NCI-H226 (cell line): Measurements from ENCODE around the gene CYP1A1.

Source experiments
- DNase-seq: peaks from one replicate; pipeline ENCODE4 v3.0.0-alpha.2; 2015

CYP1A1 gene

DNA sequence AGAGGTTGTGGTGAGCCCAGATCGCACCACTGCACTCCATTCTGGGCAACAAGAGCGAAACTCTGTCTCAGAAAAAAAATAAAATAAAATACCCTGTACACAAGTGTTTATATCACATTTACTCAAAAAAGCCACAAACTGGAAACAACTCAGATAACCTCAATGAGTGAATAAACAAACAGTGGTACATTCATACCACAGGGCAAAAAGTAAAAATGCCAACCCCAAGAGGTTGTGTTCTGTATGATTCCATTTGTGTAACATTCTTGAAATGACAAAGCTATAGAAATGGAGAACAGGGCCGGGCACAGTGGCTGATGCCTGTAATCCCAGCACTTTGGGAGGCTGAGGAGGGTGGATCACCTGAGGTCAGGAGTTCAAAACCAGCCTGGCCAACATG, 42.4 kb downstream of the CYP1A1 start:
- no peak for DNase-seq

DNA sequence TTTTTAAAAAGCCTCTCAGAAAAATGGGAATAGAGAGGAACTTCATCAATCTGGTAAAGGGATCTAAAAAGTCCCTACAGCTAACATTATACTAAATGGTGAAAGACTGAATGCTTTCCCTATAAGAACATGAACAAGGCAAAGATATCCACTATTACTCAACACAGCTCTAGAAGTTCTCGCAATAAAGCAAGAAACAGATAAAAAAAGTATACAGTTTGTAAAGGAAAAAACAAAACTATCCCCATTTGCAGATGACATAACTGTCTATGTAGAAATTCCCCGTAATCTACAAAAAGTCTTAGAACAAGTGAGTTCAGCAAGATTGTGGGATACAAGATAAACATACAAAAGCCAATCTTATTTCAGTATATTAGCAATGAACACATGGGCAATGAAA, 44.9 kb downstream of the CYP1A1 start:
- no peak for DNase-seq

DNA sequence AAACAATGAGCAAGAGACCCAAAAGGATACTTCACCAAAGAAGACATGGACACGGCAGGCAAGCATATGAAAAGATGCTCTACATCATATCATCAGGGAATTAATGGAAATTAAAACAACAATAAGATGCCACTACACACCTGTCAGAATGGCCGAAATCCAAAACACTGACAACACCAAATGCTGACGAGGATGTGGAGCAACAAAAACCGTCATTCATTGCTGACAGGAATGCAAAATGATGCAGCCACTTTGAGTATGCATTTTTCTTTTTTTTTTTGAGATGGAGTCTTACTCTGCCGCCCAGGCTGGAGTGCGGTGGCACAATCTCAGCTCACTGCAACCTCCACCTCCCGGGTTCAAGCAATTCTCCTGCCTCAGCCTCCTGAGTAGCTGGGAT, 48.5 kb downstream of the CYP1A1 start:
- DNase-seq, result no peak

DNA sequence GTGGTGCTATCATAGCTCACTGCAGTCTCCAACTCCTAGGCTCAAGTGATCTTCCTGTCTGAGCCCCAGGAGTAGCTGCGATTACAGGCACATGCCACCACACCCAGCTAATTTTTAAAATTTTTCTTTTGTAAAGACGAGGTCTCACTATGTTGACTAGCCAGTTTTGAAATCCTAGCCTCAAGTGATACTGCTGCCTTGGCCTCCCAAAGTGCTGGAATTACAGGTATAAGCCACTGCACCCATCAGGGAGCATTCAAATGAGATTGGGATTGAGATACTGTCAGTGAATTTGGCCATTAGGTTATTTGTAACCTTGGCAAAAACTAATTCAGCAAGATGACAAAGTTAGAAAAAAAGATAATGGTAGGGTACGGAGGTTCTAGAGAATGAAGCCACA, 51.2 kb downstream of the CYP1A1 start:
- DNase-seq, result no peak

DNA sequence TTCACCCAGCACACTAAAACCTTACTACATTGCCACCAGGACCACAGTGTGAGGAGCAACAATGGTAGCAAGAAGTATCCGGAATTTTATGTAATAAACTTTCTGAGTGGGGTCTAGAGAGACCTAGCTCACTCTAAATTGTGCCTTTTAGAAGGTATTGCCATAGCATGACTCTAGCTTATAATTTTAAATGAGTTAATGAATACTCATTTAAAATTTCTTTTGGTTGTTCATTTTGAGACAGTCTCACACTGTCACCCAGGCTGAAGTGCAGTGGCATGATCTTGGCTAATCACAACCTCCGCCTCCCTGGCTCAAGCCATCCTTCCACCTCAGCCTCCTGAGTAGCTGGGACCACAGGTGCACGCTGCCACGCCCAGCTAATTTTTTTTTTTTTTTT, 55.7 kb downstream of the CYP1A1 start:
- no peak for DNase-seq
